Trophoblast cell (in vitro differentiated cells and primary cell): ENCODE measurements around the gene MTA3.

Experiments
- DNase-seq, 2 donors: peaks; one replicate each; pipeline ENCODE4 v3.0.0-alpha.2; 2016
- H2AFZ ChIP-seq: 2 replicates; pipeline ENCODE4 v1.6.1; 2013; ENCODE audit warnings: low read length, moderate library complexity, mild to moderate bottlenecking; ENCODE audit not compliant: insufficient read depth, poor library complexity
- H2AK5ac ChIP-seq: 2 replicates; pipeline ENCODE4 v1.6.1; 2013; ENCODE audit warnings: mild to moderate bottlenecking, low read length
- H2BK120ac ChIP-seq: 2 replicates; pipeline ENCODE4 v1.6.1; 2013; ENCODE audit warnings: low read length, mild to moderate bottlenecking, moderate library complexity; ENCODE audit not compliant: insufficient read depth, poor library complexity
- H2BK12ac ChIP-seq: 2 replicates; pipeline ENCODE4 v1.6.1; 2013; ENCODE audit warnings: mild to moderate bottlenecking, low read length, moderate library complexity
- H2BK5ac ChIP-seq: 2 replicates; pipeline ENCODE4 v1.6.1; 2013; ENCODE audit warnings: low read length, low read depth, moderate library complexity, mild to moderate bottlenecking; ENCODE audit not compliant: poor library complexity
- H3K14ac ChIP-seq: 2 replicates; pipeline ENCODE4 v1.6.1; 2013; ENCODE audit warnings: mild to moderate bottlenecking, low read length
- H3K18ac ChIP-seq: 2 replicates; pipeline ENCODE4 v1.6.1; 2013; ENCODE audit warnings: mild to moderate bottlenecking, low read length
- H3K23ac ChIP-seq: 2 replicates; pipeline ENCODE4 v1.6.1; 2013; ENCODE audit warnings: low read length
- H3K27ac ChIP-seq: 2 replicates; pipeline ENCODE4 v1.5.1; 2013; ENCODE audit warnings: low read depth, mild to moderate bottlenecking, inconsistent platforms, low read length, moderate library complexity
- H3K27me3 ChIP-seq: 2 replicates; pipeline ENCODE4 v1.6.1; 2013; ENCODE audit warnings: inconsistent platforms, mild to moderate bottlenecking, low read length, moderate library complexity; ENCODE audit not compliant: insufficient read depth
- H3K36me3 ChIP-seq, 2 experiments: 1 replicate in 1 of 2; 2 replicates in 1 of 2; pipeline ENCODE4 v1.6.1; 2013; ENCODE audit warnings: low read length in 2 of 2, mild to moderate bottlenecking in 2 of 2, moderate library complexity in 1 of 2; ENCODE audit not compliant: insufficient read depth in 2 of 2, control insufficient read depth in 1 of 2
- H3K4ac ChIP-seq: 2 replicates; pipeline ENCODE4 v1.6.1; 2013; ENCODE audit warnings: low read depth, mild to moderate bottlenecking, low read length, moderate library complexity
- H3K4me1 ChIP-seq, 2 experiments: 1 replicate in 1 of 2; 2 replicates in 1 of 2; pipeline ENCODE4 v1.6.1; 2013; ENCODE audit warnings: low read length in 2 of 2, mild to moderate bottlenecking in 2 of 2, moderate library complexity in 1 of 2; ENCODE audit not compliant: insufficient read depth in 2 of 2, control insufficient read depth in 1 of 2
- H3K4me2 ChIP-seq: 2 replicates; pipeline ENCODE4 v1.6.1; 2013; ENCODE audit warnings: inconsistent platforms, mild to moderate bottlenecking, low read length, moderate library complexity
- H3K4me3 ChIP-seq: 2 replicates; pipeline ENCODE4 v1.5.1; 2013; ENCODE audit warnings: mild to moderate bottlenecking, low read depth, low read length, inconsistent platforms
- H3K79me1 ChIP-seq: one replicate; pipeline ENCODE4 v1.6.1; 2013; ENCODE audit warnings: low read length
- H3K79me2 ChIP-seq: 2 replicates; pipeline ENCODE4 v1.6.1; 2013; ENCODE audit warnings: low read length, mild to moderate bottlenecking; ENCODE audit not compliant: control insufficient read depth, insufficient read depth, poor library complexity
- H3K9ac ChIP-seq: 2 replicates; pipeline ENCODE4 v1.6.1; 2013; ENCODE audit warnings: mild to moderate bottlenecking, low read length
- H3K9me3 ChIP-seq: 2 replicates; pipeline ENCODE4 v1.6.1; 2013; ENCODE audit warnings: low read depth, mild to moderate bottlenecking, control low read depth, inconsistent platforms, low read length; ENCODE audit not compliant: insufficient read depth
- H4K12ac ChIP-seq: 2 replicates; pipeline ENCODE4 v1.6.1; 2013; ENCODE audit warnings: low read depth, mild to moderate bottlenecking, low read length, moderate library complexity
- H4K8ac ChIP-seq: 2 replicates; pipeline ENCODE4 v1.6.1; 2013; ENCODE audit warnings: low read depth, mild to moderate bottlenecking, low read length, moderate library complexity
- H4K91ac ChIP-seq: one replicate; pipeline ENCODE4 v1.6.1; 2013; ENCODE audit warnings: low read depth, mild to moderate bottlenecking, low read length, moderate library complexity
- WGBS: extraction: QIAGEN DNeasy Blood & Tissue Kit; methylation state at CpG from one replicate; pipeline ENCODE4 v1.1.7; 2013; ENCODE audit warnings: missing lambda C conversion rate; ENCODE audit not compliant: insufficient read length, insufficient coverage; ENCODE audit errors: extremely low coverage; 5-methylcytosine and 5-hydroxymethylcytosine counted together

MTA3 gene

DNA sequence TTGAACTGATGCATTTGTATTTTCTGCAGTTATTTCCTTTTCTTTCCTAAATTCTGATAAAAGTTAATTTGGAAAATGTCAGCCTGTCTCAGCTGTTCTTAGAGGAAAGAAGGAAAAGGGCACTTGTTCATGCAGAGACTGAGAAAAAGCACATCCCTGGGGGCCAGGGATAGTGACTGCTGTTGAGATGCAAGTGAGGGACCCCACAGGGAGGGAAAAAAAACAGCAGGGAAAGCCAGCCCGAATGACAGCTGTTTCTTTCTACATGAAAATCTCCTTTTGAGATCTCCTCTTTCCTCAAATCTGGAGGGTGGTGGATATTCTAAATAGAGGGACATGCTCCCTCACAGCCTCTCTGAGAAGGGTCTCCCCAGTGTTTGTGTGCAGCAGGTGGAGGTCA, 14.0 kb upstream of the MTA3 start:
- Histone ChIP-seq H3K27me3 (no peaks in the 10 kb centered on the region), H3K4me3 (no peak overlapping the region), H3K36me3 (no peaks in the 10 kb centered on the region), H3K27ac (no peak overlapping the region), H2BK5ac (no peak overlapping the region), H2BK120ac (no peak overlapping the region), H2AFZ (no peak overlapping the region), H3K4ac (no peak overlapping the region), H3K23ac (no peak overlapping the region), H2BK12ac (no peak overlapping the region), H2AK5ac (no peak overlapping the region), H4K8ac (no peak overlapping the region), H4K12ac (no peak overlapping the region), H3K79me1 (no peaks in the 10 kb centered on the region), H3K9me3 (no peaks in the 10 kb centered on the region), H4K91ac (no peak overlapping the region), H3K79me2 (no peaks in the 10 kb centered on the region), H3K9ac (no peak overlapping the region), H3K14ac (no peak overlapping the region), H3K4me1 (peaks cover 4 to 10% of the 10 kb centered on the region in 2 experiments), H3K18ac (no peak overlapping the region), H3K4me2 (no peak overlapping the region)
- DNase-seq: no peak
- WGBS: no CpG with 5 or more reads among the region's 1 CpG

- Histone ChIP-seq H2AFZ (no peak overlapping the region), H3K27me3 (no peaks in the 10 kb centered on the region), H4K12ac (no peak overlapping the region), H3K18ac (no peak overlapping the region), H2BK12ac (no peak overlapping the region), H3K14ac (no peak overlapping the region), H3K4me2 (no peak overlapping the region), H3K4me3 (no peak overlapping the region), H4K8ac (no peak overlapping the region), H2AK5ac (no peak overlapping the region), H3K27ac (no peak overlapping the region), H2BK5ac (no peak overlapping the region), H3K4me1 (peaks cover 4 to 10% of the 10 kb centered on the region in 2 experiments), H3K9ac (no peak overlapping the region), H3K4ac (no peak overlapping the region), H3K23ac (no peak overlapping the region), H3K79me1 (no peaks in the 10 kb centered on the region), H3K79me2 (no peaks in the 10 kb centered on the region), H2BK120ac (no peak overlapping the region), H4K91ac (peak overlapping the region; percentile 22), H3K36me3 (no peaks in the 10 kb centered on the region), H3K9me3 (no peaks in the 10 kb centered on the region)
- DNase-seq: peak; percentile 47 to 62
- no CpG with 5 or more reads among the region's 6 CpGs for WGBS
Observed at GRCh38 chr2:42556315-42556890, 12.0 kb upstream of the MTA3 start.

DNA sequence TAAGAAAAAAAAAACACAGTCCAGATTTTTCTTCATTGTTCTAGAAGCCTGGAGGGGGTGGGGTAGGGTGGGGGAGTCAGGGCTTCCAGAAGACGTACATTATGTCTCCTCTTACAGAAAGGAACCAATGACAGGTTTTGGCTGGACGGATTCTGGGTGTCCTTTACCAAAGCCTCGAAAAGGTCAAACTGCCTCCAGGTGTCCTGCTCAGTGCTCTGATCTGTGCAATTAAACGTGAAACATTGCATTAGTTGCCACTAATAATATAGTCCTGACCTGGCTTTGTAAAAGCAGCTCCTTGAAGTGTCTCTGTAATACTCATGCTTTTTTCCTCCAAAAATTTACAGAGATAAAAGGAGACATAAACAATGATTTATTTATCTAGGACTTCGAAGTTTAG, 11.1 kb upstream of the MTA3 start:
- no CpG with 5 or more reads among the region's 5 CpGs for WGBS

GRCh38 chr2:42558827-42559226, 9.6 kb upstream of the MTA3 start:
- Histone ChIP-seq H3K18ac (no peak overlapping the region), H3K79me2 (no peaks in the 10 kb centered on the region), H3K27me3 (no peaks in the 10 kb centered on the region), H3K4me3 (no peak overlapping the region), H3K9me3 (no peaks in the 10 kb centered on the region), H3K9ac (no peak overlapping the region), H4K12ac (no peak overlapping the region), H3K14ac (no peak overlapping the region), H3K79me1 (peaks cover 3% of the 10 kb centered on the region), H2AK5ac (no peak overlapping the region), H4K91ac (no peak overlapping the region), H2BK5ac (no peak overlapping the region), H3K4me1 (peaks cover 15 to 19% of the 10 kb centered on the region in 2 experiments), H2AFZ (no peak overlapping the region), H3K4me2 (no peak overlapping the region), H2BK12ac (no peak overlapping the region), H3K23ac (no peak overlapping the region), H3K27ac (no peak overlapping the region), H2BK120ac (no peak overlapping the region), H3K36me3 (no peaks in the 10 kb centered on the region), H3K4ac (no peak overlapping the region), H4K8ac (no peak overlapping the region)
- WGBS: no CpG with 5 or more reads among the region's 3 CpGs
- DNase-seq: peak; percentile 79 to 87

More for the DNA sequence above, 11.1 kb upstream of the MTA3 start:
- Histone ChIP-seq H3K9me3 (no peaks in the 10 kb centered on the region), H2AFZ (no peak overlapping the region), H4K8ac (no peak overlapping the region), H2BK5ac (no peak overlapping the region), H3K23ac (no peak overlapping the region), H2BK12ac (no peak overlapping the region), H3K79me1 (peaks cover 1% of the 10 kb centered on the region), H3K79me2 (no peaks in the 10 kb centered on the region), H2BK120ac (no peak overlapping the region), H2AK5ac (no peak overlapping the region), H3K27me3 (no peaks in the 10 kb centered on the region), H3K14ac (no peak overlapping the region), H3K4me2 (no peak overlapping the region), H3K4ac (no peak overlapping the region), H3K18ac (no peak overlapping the region), H3K36me3 (no peaks in the 10 kb centered on the region), H3K9ac (no peak overlapping the region), H4K12ac (no peak overlapping the region), H3K4me1 (peaks cover 9 to 13% of the 10 kb centered on the region in 2 experiments), H3K27ac (no peak overlapping the region), H3K4me3 (no peak overlapping the region), H4K91ac (no peak overlapping the region)
- DNase-seq: no peak
